GM19351 (cell line): Measurements from ENCODE around the gene SH3BP5L.

ENCODE experiments used
- ATAC-seq: cut with Tn5 transposase; IDR thresholded peaks from one replicate; pipeline ENCODE4 v1.9.1; 2021; ENCODE audit warnings: mild to moderate bottlenecking, moderate library complexity; ENCODE audit not compliant: unreplicated experiment

SH3BP5L gene

GRCh38 chr1:248852481-248853405, 27.0 kb upstream of the SH3BP5L start:
- ATAC-seq = peak; percentile 58

- ATAC-seq = no peak
Observed at GRCh38 chr1:248851390-248851789, 25.7 kb upstream of the SH3BP5L start.

GRCh38 chr1:248850536-248851251, 25.0 kb upstream of the SH3BP5L start:
- ATAC-seq = no peak

- no peak for ATAC-seq
Observed at GRCh38 chr1:248850124-248850523, 24.4 kb upstream of the SH3BP5L start.

GRCh38 chr1:248849637-248850036, 23.9 kb upstream of the SH3BP5L start:
- ATAC-seq = no peak

- no peak for ATAC-seq
Observed at GRCh38 chr1:248849152-248849551, 23.4 kb upstream of the SH3BP5L start.

GRCh38 chr1:248848602-248849001, 22.9 kb upstream of the SH3BP5L start:
- no peak for ATAC-seq

- no peak for ATAC-seq
Observed at GRCh38 chr1:248847956-248848561, 22.3 kb upstream of the SH3BP5L start.

GRCh38 chr1:248847181-248847955, 21.7 kb upstream of the SH3BP5L start:
- ATAC-seq = no peak

- no peak for ATAC-seq
Observed at GRCh38 chr1:248844526-248844925, 18.8 kb upstream of the SH3BP5L start.

- no peak for ATAC-seq
Observed at GRCh38 chr1:248843687-248844086, 18.0 kb upstream of the SH3BP5L start.

GRCh38 chr1:248842781-248843331, 17.1 kb upstream of the SH3BP5L start:
- ATAC-seq = peak; percentile 40

GRCh38 chr1:248841702-248842395, 16.1 kb upstream of the SH3BP5L start:
- ATAC-seq = no peak

- ATAC-seq = no peak
Observed at GRCh38 chr1:248840946-248841345, 15.2 kb upstream of the SH3BP5L start.

- ATAC-seq = no peak
Observed at GRCh38 chr1:248839168-248839555, 13.4 kb upstream of the SH3BP5L start.

- ATAC-seq = peak; percentile 53
Observed at GRCh38 chr1:248838357-248839167, 12.8 kb upstream of the SH3BP5L start.

GRCh38 chr1:248837781-248838356, 12.2 kb upstream of the SH3BP5L start, which contains the start of gene ZNF672:
Gene ZNF672, plus strand, starts transcription at chr1:248838224. Its CDS starts 9,051 bp downstream, at chr1:248847275.
- ATAC-seq = peak; percentile 72

GRCh38 chr1:248837045-248837780, 11.5 kb upstream of the SH3BP5L start:
- ATAC-seq = no peak
